ENCODE data around the gene LRP5. TPM values are rescaled to one million over a fixed set of nuclear protein-coding genes. Genes with fewer than 3 reads are reported as not detected.
"Not testable (repeated sequence)": the region's sequence is repeated elsewhere in the genome, so short reads cannot be mapped to it uniquely, and the experiment has no call there.

Gene LRP5
- total RNA-seq, 1 donor from 2014 or later, result 28.0 TPM

- DNase-seq, result no peak
Observed at GRCh38 chr11:68282141-68282860, 30.1 kb upstream of the LRP5 start.

GRCh38 chr11:68282861-68283230, 29.5 kb upstream of the LRP5 start:
- no peak for DNase-seq

GRCh38 chr11:68284588-68284987, 27.8 kb upstream of the LRP5 start:
- not testable (repeated sequence) for DNase-seq

- no peak for DNase-seq
Observed at GRCh38 chr11:68287419-68287818, 25.0 kb upstream of the LRP5 start.

GRCh38 chr11:68289456-68289855, 22.9 kb upstream of the LRP5 start:
- no peak for DNase-seq

- DNase-seq, result no peak
Observed at GRCh38 chr11:68293708-68294107, 18.7 kb upstream of the LRP5 start.

GRCh38 chr11:68295271-68295670, 17.1 kb upstream of the LRP5 start:
- DNase-seq, result no peak

GRCh38 chr11:68295940-68296339, 16.5 kb upstream of the LRP5 start:
- no peak for DNase-seq

- no peak for DNase-seq
Observed at GRCh38 chr11:68296344-68297051, 15.9 kb upstream of the LRP5 start.

GRCh38 chr11:68297052-68297378, 15.4 kb upstream of the LRP5 start:
- DNase-seq, result no peak

GRCh38 chr11:68297494-68297811, 14.9 kb upstream of the LRP5 start:
- no peak for DNase-seq

- DNase-seq, result peak; percentile 5
Observed at GRCh38 chr11:68297812-68298658, 14.4 kb upstream of the LRP5 start.

- DNase-seq, result no peak
Observed at GRCh38 chr11:68298659-68299516, 13.5 kb upstream of the LRP5 start.

GRCh38 chr11:68299517-68299879, 12.9 kb upstream of the LRP5 start:
- not testable (repeated sequence) for DNase-seq

- no peak for DNase-seq
Observed at GRCh38 chr11:68300076-68300830, 12.1 kb upstream of the LRP5 start.

GRCh38 chr11:68302256-68302655, 10.1 kb upstream of the LRP5 start:
- DNase-seq, result no peak

GRCh38 chr11:68302670-68303069, 9.7 kb upstream of the LRP5 start:
- no peak for DNase-seq

- DNase-seq, result no peak
Observed at GRCh38 chr11:68303083-68303482, 9.3 kb upstream of the LRP5 start.

GRCh38 chr11:68303982-68304780, 8.2 kb upstream of the LRP5 start:
- DNase-seq, result no peak

- no peak for DNase-seq
Observed at GRCh38 chr11:68306636-68307035, 5.8 kb upstream of the LRP5 start.

- no peak for DNase-seq
Observed at GRCh38 chr11:68308068-68308467, 4.3 kb upstream of the LRP5 start.
